Skeletal muscle tissue (tissue), 4 donors: Measurements from ENCODE around the gene KIDINS220. TPM values are rescaled to one million over a fixed set of nuclear protein-coding genes. Genes with fewer than 3 reads are reported as not detected.
A peak's percentile ranks its signal among the peaks of the same experiment; 100 is the strongest.

Source experiments
- H3K27ac ChIP-seq: one replicate; pipeline ENCODE4 v1.7.0; 2013; ENCODE audit warnings: mild to moderate bottlenecking, low read depth, low read length, inconsistent platforms
- H3K27me3 ChIP-seq, 3 donors: one replicate each; pipeline ENCODE4 v1.7.0; 2013; ENCODE audit warnings: low read length in 3 of 3; ENCODE audit not compliant: control insufficient read depth in 3 of 3, insufficient read depth in 3 of 3
- H3K36me3 ChIP-seq, 3 donors: one replicate each; pipeline ENCODE4 v1.7.0; 2013; ENCODE audit warnings: low read length in 3 of 3; ENCODE audit not compliant: control insufficient read depth in 3 of 3, insufficient read depth in 3 of 3
- H3K4me1 ChIP-seq, 3 donors: one replicate each; pipeline ENCODE4 v1.7.0; 2013; ENCODE audit warnings: low read length in 3 of 3, mild to moderate bottlenecking in 3 of 3; ENCODE audit not compliant: control insufficient read depth in 3 of 3, insufficient read depth in 3 of 3
- H3K4me3 ChIP-seq, 3 donors: one replicate each; pipeline ENCODE4 v1.7.0; 2013; ENCODE audit warnings: low read length in 3 of 3
- H3K9ac ChIP-seq, 3 donors: one replicate each; pipeline ENCODE4 v1.7.0; 2013; ENCODE audit warnings: low read length in 3 of 3, mild to moderate bottlenecking in 3 of 3, moderate library complexity in 2 of 3, low read depth in 1 of 3
- H3K9me3 ChIP-seq, 3 donors: one replicate each; pipeline ENCODE4 v1.7.0; 2013; ENCODE audit warnings: low read length in 3 of 3; ENCODE audit not compliant: control insufficient read depth in 3 of 3
- total RNA-seq: library from RNA; depleted of rRNA; stranded (reverse); fragments of >200 nt; gene quantifications from one replicate; pipeline ENCODE4 v1.2.3, GENCODE V29; 2014
- donor health status: Osteomylitis.

KIDINS220 gene
- total RNA-seq, 1 donor from 2014 or later: 88.7 TPM

DNA sequence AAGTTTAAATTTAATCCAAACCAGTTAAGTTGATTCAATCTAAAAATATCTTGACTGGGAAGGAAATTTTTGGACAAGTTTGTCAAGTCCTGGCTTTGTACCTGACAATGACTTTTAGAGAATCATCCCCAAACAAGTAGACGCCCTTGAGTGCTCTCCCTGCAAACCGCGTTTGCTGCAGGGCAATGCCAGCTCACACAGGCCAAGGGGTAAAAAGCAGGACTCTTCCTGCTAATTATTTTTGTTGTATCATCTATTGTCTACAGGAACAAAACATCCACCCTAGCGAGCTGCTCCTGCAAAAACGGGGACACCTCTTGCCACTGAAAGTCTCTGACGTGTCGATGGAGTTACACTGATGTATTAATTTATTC lies 144.6 kb downstream of the KIDINS220 start:
- Histone ChIP-seq H3K9ac (no peak overlapping the region), H3K27me3 (peaks cover 10 to 14% (median 13%) of the 10 kb centered on the region in 3 donors), H3K4me1 (peaks cover 0 to 4% (median 3%) of the 10 kb centered on the region in 3 donors), H3K9me3 (no peaks in the 10 kb centered on the region), H3K36me3 (no peaks in the 10 kb centered on the region), H3K27ac (no peak overlapping the region), H3K4me3 (no peak overlapping the region)

DNA sequence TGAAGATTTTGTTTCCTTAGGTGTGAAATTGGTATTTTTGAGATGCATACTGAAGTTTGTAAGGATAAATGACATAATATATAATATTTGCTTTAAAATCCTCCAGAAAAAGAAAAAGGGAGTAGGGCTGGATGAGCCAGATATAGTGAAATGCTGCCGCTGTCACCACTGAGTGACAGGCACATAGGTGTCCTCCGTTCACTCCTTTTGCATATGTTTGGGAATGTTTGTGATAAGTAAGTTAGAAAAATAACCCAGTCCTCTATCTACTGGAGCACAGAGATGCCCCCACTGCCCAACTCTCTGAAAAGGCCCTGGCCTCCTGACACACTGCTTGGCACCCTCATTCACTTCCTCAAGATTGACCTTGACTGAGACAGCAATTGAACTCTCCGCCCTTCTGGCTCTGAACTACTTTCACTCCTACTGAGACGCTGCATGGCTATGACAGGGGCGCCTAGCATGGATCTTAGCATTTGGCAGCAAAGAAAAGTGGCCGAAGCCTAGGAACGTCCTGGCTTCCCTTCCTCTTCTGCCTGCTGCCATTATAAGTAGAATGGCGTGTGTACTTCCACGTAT lies 145.5 kb downstream of the KIDINS220 start:
- no peaks in the 10 kb centered on the region for H3K9me3 ChIP-seq
- H3K9ac ChIP-seq: no peak overlapping the region
- H3K27ac ChIP-seq: no peak overlapping the region
- H3K27me3 ChIP-seq: peaks cover 10 to 14% (median 13%) of the 10 kb centered on the region in 3 donors
- no peak overlapping the region for H3K4me3 ChIP-seq
- peaks cover 0 to 4% (median 3%) of the 10 kb centered on the region in 3 donors for H3K4me1 ChIP-seq
- H3K36me3 ChIP-seq: no peaks in the 10 kb centered on the region

DNA sequence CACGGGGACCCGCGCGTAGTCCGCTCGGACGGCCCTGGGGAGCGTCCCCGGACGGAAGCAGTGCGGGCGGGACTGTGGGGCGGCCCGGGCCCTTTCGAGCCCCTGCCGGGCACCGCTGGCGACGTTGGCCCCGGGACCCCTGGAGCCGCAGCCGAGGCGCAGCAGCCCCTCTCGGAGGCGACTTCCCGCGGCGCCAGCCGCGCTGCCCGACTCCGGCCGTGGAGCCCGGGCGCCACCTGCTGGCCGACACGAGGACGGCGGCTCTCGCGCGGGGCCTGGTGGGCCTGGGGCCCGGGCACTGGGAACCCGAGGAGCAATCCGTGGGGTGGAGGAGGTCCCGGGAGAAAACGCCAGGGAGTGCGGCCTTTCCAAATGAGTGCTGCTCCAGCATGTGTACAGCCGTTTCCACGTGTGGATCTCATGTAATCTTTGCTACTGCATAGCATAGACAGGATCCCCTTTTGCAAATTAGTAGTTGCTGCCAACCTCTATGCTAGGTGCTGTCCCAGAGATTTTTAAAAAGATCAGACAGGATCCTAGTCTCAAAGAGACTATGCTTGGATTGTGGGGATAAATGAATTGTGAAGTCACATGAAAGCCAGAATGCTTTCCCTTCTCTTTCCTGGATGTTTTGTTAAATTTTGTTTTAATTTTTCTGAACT lies 151.6 kb downstream of the KIDINS220 start:
- no peak overlapping the region for H3K27ac ChIP-seq
- H3K9ac ChIP-seq: peak overlapping the region in 2 of 3 donors; percentile 68 to 72
- H3K4me1 ChIP-seq: peaks cover 10 to 26% (median 17%) of the 10 kb centered on the region in 3 donors
- peaks cover 0 to 2% (median 0%) of the 10 kb centered on the region in 3 donors for H3K36me3 ChIP-seq
- H3K27me3 ChIP-seq: no peaks in the 10 kb centered on the region
- H3K9me3 ChIP-seq: no peaks in the 10 kb centered on the region
- H3K4me3 ChIP-seq: peak overlapping the region in 2 of 3 donors; percentile 55 to 66

DNA sequence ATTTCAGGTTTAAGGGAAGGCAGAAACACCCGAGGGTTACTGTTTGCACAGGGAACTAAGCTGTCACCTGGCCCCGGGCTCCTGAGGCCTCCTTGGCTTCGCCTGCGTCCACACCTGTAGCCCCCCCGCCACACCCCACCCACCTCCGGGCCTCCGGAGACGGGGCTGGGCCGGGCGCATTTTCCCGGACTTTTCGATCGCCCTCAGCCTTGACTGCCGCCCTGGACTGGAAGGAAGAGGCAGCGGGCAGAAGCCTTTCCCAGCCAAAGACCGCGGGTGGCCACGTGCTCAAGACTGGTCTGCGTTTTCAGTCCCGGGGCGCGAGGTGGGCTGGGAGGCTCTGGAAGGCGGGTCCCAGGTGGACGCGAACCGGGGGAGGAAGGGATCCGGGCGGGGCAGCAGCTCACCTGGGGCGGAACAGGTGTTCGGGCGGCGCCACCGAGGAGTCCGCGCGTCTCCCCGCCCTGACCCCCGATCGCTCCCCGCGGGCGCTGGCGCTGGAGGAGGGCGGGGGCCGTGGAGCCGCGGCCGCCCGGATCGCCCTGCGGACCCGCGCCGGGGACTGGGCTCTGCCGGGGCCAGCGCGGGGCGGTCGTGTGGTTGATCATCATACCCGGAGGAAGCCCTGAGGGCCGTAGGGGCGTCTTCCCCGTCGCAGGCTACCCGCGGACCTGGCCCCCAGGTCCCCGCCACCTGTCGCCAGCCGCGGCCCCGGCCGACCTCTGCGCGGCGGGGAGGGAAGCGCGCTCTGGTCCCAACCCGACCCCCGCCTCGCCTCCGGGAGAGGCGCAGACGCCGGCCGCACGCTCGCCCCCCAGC lies 152.3 kb downstream of the KIDINS220 start:
- Histone ChIP-seq H3K9ac (peak overlapping the region; percentile 20 to 72 (median 68)), H3K27ac (peak overlapping the region; percentile 49), H3K27me3 (no peaks in the 10 kb centered on the region), H3K9me3 (no peaks in the 10 kb centered on the region), H3K4me3 (peak overlapping the region; percentile 55 to 66 (median 65)), H3K36me3 (peaks cover 0 to 2% (median 0%) of the 10 kb centered on the region in 3 donors), H3K4me1 (peaks cover 18 to 30% (median 25%) of the 10 kb centered on the region in 3 donors)

DNA sequence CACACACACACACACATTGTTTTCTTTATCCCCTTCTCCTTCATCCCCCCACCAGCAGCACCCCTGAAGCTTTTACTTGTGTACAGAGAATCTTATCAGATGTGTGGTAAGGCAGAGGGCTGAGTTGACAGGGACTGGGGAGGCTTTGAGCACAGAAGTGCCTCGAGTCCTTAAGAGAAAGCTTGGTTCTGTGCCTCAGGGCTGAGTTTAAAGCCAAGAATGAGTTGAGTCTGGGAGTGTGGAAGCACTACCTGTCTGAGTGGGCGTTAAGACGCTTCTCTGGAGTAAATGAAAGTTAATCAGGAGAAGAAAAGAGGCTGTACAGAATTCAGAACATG lies 152.9 kb downstream of the KIDINS220 start:
- Histone ChIP-seq H3K4me3 (peak overlapping the region; percentile 55 to 66 (median 65)), H3K27me3 (no peaks in the 10 kb centered on the region), H3K9ac (peak overlapping the region in 2 of 3 donors; percentile 68 to 72), H3K9me3 (no peaks in the 10 kb centered on the region), H3K27ac (peak overlapping the region; percentile 49), H3K4me1 (peaks cover 20 to 36% (median 31%) of the 10 kb centered on the region in 3 donors), H3K36me3 (peaks cover 0 to 2% (median 0%) of the 10 kb centered on the region in 3 donors)

DNA sequence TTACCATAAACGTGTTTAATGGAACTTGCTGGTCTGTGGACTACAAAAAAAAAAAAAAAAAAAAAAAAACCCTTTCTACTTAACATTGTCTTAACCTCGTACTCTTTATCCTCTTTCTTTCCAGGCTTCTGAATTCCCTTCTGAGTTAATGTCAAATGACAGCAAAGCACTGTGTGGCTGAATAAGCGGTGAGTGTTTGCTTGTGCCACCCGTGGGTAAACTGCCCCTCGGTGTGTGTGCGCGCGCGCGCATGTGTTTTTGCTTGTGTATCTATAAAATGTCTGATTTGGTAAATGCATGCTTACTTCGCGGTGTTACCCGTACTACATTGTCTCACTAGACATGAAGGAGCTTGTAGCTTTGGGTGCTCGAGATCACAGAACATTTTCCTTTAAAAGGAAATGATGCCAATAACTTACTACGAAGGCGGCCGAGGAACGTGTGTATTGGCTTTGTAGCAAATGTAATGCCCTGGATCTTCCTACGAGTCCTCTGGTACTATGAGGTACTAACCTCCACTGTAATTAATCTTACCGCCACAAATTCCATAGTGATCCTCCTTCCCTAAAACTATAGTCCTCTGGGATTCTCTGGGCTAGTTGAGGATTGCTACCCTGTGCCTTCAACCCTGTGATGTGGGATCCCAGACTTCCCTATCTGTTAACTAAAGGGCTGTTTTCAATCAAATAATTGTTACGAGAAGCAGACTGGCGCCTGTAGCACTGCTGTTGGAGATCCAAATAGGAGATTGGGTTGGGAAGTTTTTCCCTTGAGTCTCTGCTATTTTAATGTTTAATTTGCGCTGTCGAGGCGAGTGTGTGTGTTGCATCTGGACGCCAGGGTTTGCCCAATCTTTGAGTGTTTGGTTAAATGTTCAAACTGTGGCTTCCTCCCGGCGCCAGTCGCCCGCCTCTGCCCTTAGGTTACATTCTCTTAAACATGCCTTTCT lies 154.4 kb downstream of the KIDINS220 start:
- peaks cover 21 to 41% (median 37%) of the 10 kb centered on the region in 3 donors for H3K4me1 ChIP-seq
- peak overlapping the region; percentile 41 for H3K27ac ChIP-seq

DNA sequence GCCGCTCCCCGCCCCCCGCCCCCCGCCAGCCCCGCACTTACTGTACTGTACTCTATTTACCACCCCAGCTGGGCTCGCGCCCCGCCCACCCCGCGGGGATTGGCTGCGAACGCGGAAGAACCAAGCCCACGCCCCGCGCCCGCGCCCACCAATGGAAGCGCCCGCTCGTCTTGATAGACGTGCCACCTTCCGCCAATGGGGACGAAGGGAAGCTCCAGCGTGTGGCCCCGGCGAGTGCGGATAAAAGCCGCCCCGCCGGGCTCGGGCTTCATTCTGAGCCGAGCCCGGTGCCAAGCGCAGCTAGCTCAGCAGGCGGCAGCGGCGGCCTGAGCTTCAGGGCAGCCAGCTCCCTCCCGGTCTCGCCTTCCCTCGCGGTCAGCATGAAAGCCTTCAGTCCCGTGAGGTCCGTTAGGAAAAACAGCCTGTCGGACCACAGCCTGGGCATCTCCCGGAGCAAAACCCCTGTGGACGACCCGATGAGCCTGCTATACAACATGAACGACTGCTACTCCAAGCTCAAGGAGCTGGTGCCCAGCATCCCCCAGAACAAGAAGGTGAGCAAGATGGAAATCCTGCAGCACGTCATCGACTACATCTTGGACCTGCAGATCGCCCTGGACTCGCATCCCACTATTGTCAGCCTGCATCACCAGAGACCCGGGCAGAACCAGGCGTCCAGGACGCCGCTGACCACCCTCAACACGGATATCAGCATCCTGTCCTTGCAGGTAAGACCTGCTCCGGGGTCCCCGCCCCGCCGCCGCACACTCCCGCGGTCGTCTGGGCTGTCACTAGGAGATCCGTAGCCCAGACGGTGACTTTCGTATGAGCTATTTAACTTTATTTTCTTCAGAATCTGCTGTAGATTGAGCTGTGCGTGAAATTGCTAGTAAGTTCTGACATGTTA lies 155.4 kb downstream of the KIDINS220 start, which contains the start of gene ID2:
Gene ID2, plus strand, starts transcription at position 271 of the 907 bp plus-strand sequence. Its CDS starts 110 bp downstream, at position 381.
- Histone ChIP-seq H3K27ac (peak within 1 kb of the TSS; percentile 96), H3K27me3 (no peaks in the 10 kb centered on the region), H3K4me3 (peak within 1 kb of the TSS; percentile 92 to 95 (median 95)), H3K4me1 (peaks cover 29 to 48% (median 46%) of the 10 kb centered on the region in 3 donors), H3K9me3 (no peaks in the 10 kb centered on the region), H3K9ac (peak within 1 kb of the TSS; percentile 76 to 92 (median 82)), H3K36me3 (peaks cover 0 to 2% (median 0%) of the 10 kb centered on the region in 3 donors)

More for the DNA sequence above, 154.4 kb downstream of the KIDINS220 start:
- Histone ChIP-seq H3K9me3 (no peaks in the 10 kb centered on the region), H3K27me3 (no peaks in the 10 kb centered on the region), H3K4me3 (peak overlapping the region; percentile 92 to 95 (median 95)), H3K9ac (peak overlapping the region; percentile 76 to 92 (median 79)), H3K36me3 (peaks cover 0 to 2% (median 0%) of the 10 kb centered on the region in 3 donors)

DNA sequence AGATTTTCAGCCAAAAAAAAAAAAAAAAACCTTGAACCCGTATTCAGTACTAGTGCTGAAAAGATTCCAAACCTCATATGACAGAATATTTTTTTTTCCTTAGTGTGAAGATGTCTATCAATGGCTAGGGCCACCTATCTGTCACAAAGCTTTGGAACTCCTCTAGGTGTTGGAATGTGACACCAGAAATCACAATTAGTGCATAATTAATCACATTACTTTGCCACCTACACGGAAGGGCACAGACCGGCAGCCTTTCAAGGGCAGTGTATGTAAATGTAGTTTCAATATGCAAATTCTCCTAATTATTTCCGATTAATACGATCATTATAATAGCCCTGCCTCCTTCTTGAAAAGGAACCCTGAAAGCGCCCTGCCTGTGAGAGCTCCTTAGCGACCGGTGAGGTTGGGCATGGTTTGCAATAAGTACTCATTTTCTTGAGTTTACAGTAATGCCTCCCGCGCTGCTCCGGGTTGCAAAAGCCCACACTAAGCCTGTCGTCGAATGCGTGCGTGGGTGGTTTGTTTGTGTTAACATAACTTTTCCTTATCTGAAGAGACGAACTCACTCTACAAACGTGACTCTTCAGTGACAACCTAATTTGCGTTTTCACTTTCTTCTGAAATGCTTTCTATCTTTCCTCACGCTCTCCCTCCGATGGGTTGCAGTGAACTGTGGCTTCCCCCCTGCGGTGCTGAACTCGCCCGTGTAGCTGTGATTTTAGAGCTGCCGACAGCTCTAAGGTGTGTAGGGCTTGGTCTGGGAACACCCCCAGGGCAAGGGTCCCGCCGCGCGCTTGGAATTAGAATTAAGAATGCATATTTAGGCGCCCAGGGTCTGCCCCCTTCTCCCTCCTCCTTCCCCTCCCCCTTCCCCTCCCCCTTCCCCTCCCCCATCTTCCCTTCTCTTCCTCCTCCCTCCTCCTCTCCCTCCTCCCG lies 156.3 kb downstream of the KIDINS220 start:
- Histone ChIP-seq H3K27me3 (no peaks in the 10 kb centered on the region), H3K4me3 (peak overlapping the region; percentile 65 to 76 (median 74)), H3K36me3 (peaks cover 0 to 2% (median 0%) of the 10 kb centered on the region in 3 donors), H3K27ac (peak overlapping the region; percentile 96), H3K9me3 (no peaks in the 10 kb centered on the region), H3K4me1 (peaks cover 35 to 55% (median 53%) of the 10 kb centered on the region in 3 donors), H3K9ac (peak overlapping the region; percentile 46 to 94 (median 82))
